Dedifferentiated amniotic fluid mesenchymal stem cell (primary cell): ENCODE measurements around the gene DCTPP1.
"Not testable (repeated sequence)": the region's sequence is repeated elsewhere in the genome, so short reads cannot be mapped to it uniquely, and the experiment has no call there.

Experiments used
- DNase-seq: peaks from one replicate; pipeline ENCODE4 v3.0.0-alpha.2; 2016; ENCODE audit errors: extremely low spot score

DCTPP1 gene

GRCh38 chr16:30429678-30430427 lies at the start of gene DCTPP1:
TSS of gene DCTPP1 (minus strand) at chr16:30430030. CDS start at chr16:30429980, 50 bp downstream.
- peak; percentile 98 for DNase-seq

DNA sequence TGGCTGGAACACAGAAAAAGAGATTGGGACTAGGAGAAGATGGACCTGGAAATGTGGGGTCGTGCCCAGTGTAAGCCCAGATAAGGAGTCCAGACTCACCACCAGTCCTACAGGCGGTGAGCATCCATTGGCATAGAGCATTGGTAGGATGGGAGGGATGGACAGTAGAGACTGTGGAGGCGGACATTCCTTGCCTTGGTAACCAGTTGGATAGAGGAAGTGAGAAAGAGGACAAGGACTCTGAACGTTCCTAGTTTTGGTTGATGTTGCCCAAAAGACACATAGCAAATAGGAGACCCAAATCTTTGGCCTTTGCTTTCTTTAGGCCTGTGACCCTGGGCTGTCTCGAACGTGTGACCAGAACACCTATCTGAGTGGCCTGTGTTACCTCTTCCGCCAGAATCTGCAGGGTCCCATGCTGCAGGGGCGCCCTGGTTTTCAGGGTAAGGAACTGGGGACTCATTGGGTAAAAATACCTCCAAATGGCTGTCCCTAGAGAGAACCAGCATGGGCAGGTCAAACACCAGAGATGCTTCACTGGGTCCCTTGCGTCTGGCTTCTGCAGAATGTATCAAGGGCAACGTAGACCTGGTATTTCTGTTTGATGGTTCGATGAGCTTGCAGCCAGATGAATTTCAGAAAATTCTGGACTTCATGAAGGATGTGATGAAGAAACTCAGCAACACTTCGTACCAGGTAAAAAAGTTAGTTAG lies 49.1 kb upstream of the DCTPP1 start:
- DNase-seq, result no peak

DNA sequence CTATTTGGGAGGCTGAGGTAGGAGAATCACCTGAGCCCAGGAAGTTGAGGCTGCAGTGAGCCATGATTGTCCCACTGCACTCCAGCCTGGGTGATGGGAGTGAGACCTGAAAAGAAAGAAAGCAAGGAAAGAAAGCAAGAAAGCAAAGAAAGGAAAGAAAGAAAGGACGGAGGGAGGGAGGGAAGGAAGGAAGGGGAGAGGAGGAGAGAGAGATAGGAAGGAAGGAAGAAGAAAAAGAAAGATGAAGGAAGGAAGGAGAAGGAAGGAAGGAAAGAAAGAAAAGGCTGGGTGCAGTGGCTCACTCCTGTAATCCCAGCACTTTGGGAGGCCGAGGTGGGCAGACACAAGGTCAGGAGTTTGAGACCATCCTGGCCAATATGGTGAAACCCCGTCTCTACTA lies 47.9 kb upstream of the DCTPP1 start:
- not testable (repeated sequence) for DNase-seq

- DNase-seq, result no peak
These were observed 47.2 kb upstream of the DCTPP1 start for GRCh38 chr16:30476991-30477390.

- DNase-seq, result no peak
These were observed 44.9 kb upstream of the DCTPP1 start for GRCh38 chr16:30474684-30475083.

GRCh38 chr16:30474074-30474452 lies 44.2 kb upstream of the DCTPP1 start:
- DNase-seq, result no peak

- DNase-seq, result no peak
These were observed 43.6 kb upstream of the DCTPP1 start for GRCh38 chr16:30473231-30474073.

GRCh38 chr16:30472328-30472942 lies 42.6 kb upstream of the DCTPP1 start, which contains the start of gene ITGAL:
TSS of gene ITGAL (plus strand) at chr16:30472742. CDS start at chr16:30472838, 96 bp downstream.
- no peak for DNase-seq

DNA sequence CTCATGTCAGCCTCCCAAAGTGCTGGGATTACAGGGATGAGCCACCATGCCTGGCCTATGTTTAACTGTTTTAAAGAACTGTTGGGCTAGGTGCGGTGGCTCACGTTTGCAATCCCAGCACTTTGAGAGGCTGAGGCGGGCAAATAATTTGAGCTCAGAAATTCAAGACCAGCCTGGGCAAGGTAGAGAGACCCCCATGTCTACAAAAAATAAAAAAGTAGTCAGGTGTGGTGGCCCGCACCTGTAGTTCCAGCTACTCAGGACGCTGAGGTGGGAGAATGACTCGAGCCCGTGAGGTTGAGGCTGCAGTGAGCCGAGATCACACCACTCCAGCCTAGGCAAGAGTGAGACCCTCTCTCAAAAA lies 40.8 kb upstream of the DCTPP1 start:
- no peak for DNase-seq

- no peak for DNase-seq
These were observed 40.3 kb upstream of the DCTPP1 start for GRCh38 chr16:30470170-30470512.

GRCh38 chr16:30464078-30464477 lies 34.2 kb upstream of the DCTPP1 start:
- no peak for DNase-seq

- not testable (repeated sequence) for DNase-seq
These were observed 31.6 kb upstream of the DCTPP1 start for GRCh38 chr16:30461426-30461825.

- DNase-seq, result no peak
These were observed 29.6 kb upstream of the DCTPP1 start for GRCh38 chr16:30459456-30459855.

DNA sequence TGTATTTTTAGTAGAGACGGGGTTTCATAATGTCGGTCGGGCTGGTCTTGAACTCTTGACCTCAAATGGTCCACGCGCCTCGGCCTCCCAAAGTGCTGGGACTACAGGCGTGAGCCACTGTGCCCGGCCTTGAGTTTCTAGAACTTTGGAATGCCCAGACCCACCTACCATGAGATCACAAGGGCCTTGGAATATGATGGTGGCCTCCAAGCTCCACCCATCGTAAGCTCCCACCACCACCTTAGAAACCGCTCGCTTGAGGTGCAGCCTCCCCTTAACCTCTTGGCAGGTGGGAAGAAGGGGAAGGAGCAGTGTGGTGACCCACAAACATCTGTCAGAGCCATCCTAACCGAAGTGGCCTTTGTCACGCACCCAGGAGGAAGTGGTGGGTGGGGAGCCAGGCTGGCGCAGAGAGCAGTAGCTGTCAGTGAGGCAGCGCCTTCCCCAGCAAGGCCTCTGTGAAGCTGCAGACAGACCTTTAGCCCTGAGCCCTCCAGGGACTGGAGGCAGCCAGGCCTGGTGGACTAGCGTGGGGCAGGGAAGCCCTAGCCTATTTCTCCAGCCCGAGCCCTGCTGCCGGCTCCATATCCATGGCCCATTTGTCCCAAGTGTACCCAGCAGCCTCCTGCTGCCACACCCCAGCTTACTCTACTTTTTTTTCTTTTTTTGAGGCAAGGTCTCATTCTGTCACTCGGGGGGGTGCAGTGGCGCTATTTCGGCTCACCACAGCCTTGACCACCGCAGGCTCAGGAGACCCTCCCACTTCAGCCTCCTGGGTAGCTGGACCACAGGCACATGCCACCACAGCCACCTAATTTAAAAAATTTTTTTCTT lies 28.9 kb upstream of the DCTPP1 start:
- no peak for DNase-seq

- DNase-seq, result no peak
These were observed 28.1 kb upstream of the DCTPP1 start for GRCh38 chr16:30457743-30458560.

GRCh38 chr16:30457256-30457655 lies 27.4 kb upstream of the DCTPP1 start:
- DNase-seq, result no peak

- DNase-seq, result no peak
These were observed 26.5 kb upstream of the DCTPP1 start for GRCh38 chr16:30456302-30456701.

DNA sequence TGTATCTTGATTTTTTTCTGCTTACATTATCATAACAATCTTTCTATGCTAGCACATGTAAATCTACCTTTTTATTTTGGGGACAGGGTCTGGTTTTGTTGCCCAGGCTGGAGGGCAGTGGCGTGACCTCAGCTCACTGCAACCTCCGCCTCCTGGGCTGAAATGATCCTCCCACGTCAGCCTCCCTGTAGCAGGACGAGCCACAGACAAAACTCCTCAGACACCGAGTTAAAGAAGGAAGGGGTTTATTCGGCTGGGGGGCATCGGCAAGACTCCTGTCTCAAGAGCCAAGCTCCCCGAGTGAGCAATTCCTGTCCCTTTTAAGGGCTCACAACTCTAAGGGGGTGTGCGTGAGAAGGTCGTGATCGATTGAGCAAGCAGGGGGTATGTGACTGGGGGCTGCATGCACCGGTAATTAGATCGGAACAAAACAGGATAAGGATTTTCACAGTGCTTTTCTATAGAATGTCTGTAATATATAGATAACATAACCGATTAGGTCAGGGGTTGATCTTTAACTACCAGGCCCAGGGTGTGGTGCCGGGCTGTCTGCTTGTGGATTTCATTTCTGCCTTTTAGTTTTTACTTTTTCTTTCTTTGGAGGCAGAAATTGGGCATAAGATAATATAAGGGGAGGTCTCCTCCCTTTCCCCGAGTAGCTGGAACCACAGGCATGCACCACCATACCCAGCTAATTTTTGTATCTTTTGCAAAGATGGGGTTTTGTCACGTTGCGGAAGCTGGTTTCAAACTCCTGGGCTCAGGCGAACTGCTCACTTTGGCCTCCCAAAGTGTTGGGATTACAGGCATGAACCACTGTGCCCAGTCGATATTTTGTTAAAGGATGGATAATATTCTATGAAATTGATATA lies 23.1 kb upstream of the DCTPP1 start:
- DNase-seq, result not testable (repeated sequence)

GRCh38 chr16:30449116-30449435 lies 19.2 kb upstream of the DCTPP1 start:
- DNase-seq, result no peak
